Measurements from ENCODE around the gene KATNBL1. TPM values are rescaled to one million over a fixed set of nuclear protein-coding genes. Genes with fewer than 3 reads are reported as not detected.

The KATNBL1 gene
- total and polyA plus RNA-seq, 10 donors: 18.4 to 86.3 (median 43.5) TPM

DNA sequence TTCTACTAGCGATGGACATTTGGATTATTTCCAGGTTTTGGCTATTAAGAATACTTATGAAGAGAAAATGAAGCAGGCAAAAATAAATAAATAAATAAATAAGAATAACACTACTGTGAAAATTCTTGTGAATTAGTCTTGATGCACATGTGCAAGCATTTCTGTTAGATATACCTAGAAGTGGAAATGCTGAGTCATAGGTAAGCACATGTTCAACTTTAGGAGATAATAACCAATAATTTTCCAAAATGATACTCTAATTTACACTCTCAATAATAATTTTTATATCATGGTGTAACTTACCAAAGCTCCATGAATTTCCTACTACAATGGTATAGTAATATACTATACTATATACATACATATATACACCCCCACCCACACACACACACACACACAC lies 38.3 kb upstream of the KATNBL1 start:
- Histone ChIP-seq H3K4me1 (peaks cover 0 to 5% (median 0%) of the 10 kb centered on the region in 6 donors), H3K27me3 (replicated peaks in 1 of 7) (no peaks in the 10 kb centered on the region), H3K4me3 (no peak overlapping the region), H3K36me3 (peaks cover 3 to 100% (median 70%) of the 10 kb centered on the region in 6 donors), H3K9me3 (no peaks in the 10 kb centered on the region), H3K27ac (no peak overlapping the region)
- no peak for DNase-seq
- TF ChIP-seq POLR2A (IDR thresholded peaks at IDR 0.05) (no peak), POLR2AphosphoS5 (IDR thresholded peaks at IDR 0.05) (no peak)
- TF ChIP-seq, protein P1, sequence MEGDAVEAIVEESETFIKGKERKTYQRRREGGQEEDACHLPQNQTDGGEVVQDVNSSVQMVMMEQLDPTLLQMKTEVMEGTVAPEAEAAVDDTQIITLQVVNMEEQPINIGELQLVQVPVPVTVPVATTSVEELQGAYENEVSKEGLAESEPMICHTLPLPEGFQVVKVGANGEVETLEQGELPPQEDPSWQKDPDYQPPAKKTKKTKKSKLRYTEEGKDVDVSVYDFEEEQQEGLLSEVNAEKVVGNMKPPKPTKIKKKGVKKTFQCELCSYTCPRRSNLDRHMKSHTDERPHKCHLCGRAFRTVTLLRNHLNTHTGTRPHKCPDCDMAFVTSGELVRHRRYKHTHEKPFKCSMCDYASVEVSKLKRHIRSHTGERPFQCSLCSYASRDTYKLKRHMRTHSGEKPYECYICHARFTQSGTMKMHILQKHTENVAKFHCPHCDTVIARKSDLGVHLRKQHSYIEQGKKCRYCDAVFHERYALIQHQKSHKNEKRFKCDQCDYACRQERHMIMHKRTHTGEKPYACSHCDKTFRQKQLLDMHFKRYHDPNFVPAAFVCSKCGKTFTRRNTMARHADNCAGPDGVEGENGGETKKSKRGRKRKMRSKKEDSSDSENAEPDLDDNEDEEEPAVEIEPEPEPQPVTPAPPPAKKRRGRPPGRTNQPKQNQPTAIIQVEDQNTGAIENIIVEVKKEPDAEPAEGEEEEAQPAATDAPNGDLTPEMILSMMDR (IDR thresholded peaks at IDR 0.05 in 8 of 11, conservative IDR thresholded peaks at IDR 0.05 in 3 of 11): no peak
- intact Hi-C loops (cut with DNase I; ENCODE audit: low total_unique reads): loop anchor here (10.0 kb wide), 1 partner anchor 337 kb away; the partner anchor contains the start of gene GOLGA8B
- WGBS, 5 donors: 95 to 100% (median 98%) methylated on average over 1 of the region's 1 CpG

DNA sequence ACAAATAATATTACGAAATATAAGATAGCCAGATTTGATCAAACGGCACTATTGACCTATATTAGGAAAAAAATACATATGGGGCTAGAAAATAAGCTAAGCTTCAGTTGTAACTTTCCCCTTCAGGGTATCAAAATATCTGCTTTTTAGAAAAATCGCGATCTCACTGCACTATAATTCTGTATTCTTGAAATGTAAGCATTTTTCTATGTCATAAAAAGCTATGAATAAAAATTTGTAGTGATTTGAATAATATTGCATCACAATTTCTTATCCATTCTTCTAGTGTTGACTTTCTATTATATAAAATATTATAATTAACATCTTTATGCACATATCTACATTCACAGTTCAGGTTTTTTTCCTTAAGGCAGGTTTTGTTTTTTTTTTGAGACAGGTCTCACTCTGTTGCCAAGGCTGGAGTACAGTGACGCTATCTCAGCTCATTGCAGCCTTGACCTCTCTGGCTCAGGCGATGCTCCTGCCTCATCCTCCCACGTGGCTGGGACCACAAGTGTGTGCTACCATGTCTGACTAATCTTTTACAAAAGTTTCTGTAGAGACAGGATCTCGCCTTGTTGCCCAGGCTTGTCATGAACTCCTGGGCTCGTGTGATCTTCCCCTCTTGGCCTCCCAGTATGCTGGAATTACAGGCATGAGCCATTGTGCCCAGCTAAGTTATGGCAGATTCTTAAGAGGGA lies 36.5 kb upstream of the KATNBL1 start:
- Histone ChIP-seq H3K9me3 (no peaks in the 10 kb centered on the region), H3K4me3 (no peak overlapping the region), H3K36me3 (peaks cover 3 to 99% (median 57%) of the 10 kb centered on the region in 6 donors), H3K27ac (no peak overlapping the region), H3K27me3 (replicated peaks in 1 of 7) (no peaks in the 10 kb centered on the region), H3K4me1 (no peaks in the 10 kb centered on the region)
- TF ChIP-seq POLR2AphosphoS5 (IDR thresholded peaks at IDR 0.05) (no peak), POLR2A (IDR thresholded peaks at IDR 0.05) (no peak)
- TF ChIP-seq, protein P1 (IDR thresholded peaks at IDR 0.05 in 8 of 11, conservative IDR thresholded peaks at IDR 0.05 in 3 of 11): no peak
- DNase-seq: no peak
- WGBS, 5 donors: 84 to 85% (median 85%) methylated on average over 9 of the region's 9 CpGs
- intact Hi-C loops (cut with DNase I; ENCODE audit: low total_unique reads): loop anchor here (10.0 kb wide), 1 partner anchor 338 kb away; the partner anchor contains the start of gene GOLGA8B

DNA sequence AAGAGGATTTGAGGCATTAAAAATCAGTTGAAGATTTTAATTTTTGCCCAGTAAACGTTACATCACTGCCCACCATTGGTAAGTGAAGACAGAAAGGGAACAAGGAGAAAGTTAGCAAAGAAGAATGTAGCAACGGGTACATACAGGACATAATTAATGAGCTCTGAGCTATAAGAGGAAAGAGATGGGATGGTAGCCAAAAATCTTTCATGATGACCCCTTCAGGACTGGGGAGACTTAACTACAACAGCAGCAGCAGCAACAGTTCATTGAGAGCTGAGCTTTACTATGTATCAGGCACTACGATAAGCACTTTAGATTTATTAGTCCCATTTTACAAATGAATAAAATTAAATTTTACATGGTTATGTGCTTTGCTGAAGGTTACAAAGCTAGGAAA lies 33.3 kb upstream of the KATNBL1 start:
- no peaks in the 10 kb centered on the region for H3K27me3 ChIP-seq (replicated peaks in 1 of 7)
- no peak for DNase-seq
- intact Hi-C loops (cut with DNase I; ENCODE audit: low total_unique reads): loop anchor here (10.0 kb wide), 1 partner anchor 342 kb away; the partner anchor contains the start of gene GOLGA8B
- TF ChIP-seq POLR2AphosphoS5 (IDR thresholded peaks at IDR 0.05): no peak
- TF ChIP-seq, protein P1 (IDR thresholded peaks at IDR 0.05 in 8 of 11, conservative IDR thresholded peaks at IDR 0.05 in 3 of 11): no peak
- TF ChIP-seq POLR2A (IDR thresholded peaks at IDR 0.05): no peak
- H3K9me3 ChIP-seq: no peaks in the 10 kb centered on the region
- no peak overlapping the region for H3K27ac ChIP-seq
- peaks cover 3 to 99% (median 48%) of the 10 kb centered on the region in 6 donors for H3K36me3 ChIP-seq
- H3K4me1 ChIP-seq: no peaks in the 10 kb centered on the region
- H3K4me3 ChIP-seq: no peak overlapping the region
- WGBS, 5 donors: 69 to 79% (median 70%) methylated on average over 3 of the region's 3 CpGs

DNA sequence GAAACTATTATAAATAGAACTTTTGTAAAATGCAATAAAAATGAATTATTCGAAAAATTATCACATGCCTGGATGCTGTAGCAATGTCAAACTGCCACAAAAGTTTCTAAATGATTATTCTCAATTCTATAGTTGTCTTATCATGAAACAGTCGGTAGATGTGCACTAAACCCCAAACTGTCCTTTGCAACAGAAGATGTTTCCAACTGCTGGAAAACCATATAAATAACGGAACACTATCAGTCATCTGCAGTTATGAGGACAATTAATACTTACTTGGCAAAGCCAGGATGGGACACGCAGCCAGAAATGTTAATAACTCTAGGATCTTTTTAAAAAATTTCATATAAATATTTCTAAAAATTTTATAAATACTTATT lies 32.4 kb upstream of the KATNBL1 start:
- 88 to 93% (median 90%) methylated on average over 4 of the region's 4 CpGs for WGBS, 5 donors
- Histone ChIP-seq H3K27ac (no peak overlapping the region), H3K27me3 (replicated peaks in 1 of 7) (no peaks in the 10 kb centered on the region), H3K4me3 (no peak overlapping the region), H3K4me1 (no peaks in the 10 kb centered on the region), H3K9me3 (no peaks in the 10 kb centered on the region), H3K36me3 (peaks cover 3 to 99% (median 53%) of the 10 kb centered on the region in 6 donors)
- intact Hi-C loops (cut with DNase I; ENCODE audit: low total_unique reads): loop anchor here (10.0 kb wide), 1 partner anchor 342 kb away; the partner anchor contains the start of gene GOLGA8B
- TF ChIP-seq, protein P1 (IDR thresholded peaks at IDR 0.05 in 8 of 11, conservative IDR thresholded peaks at IDR 0.05 in 3 of 11): no peak
- TF ChIP-seq POLR2AphosphoS5 (IDR thresholded peaks at IDR 0.05) (no peak), POLR2A (IDR thresholded peaks at IDR 0.05) (no peak)
- no peak for DNase-seq

All from spleen (tissue), 11 donors.